Spleen (tissue), 7 donors: ENCODE data around the gene NR2C2AP.

Experiments
- POLR2AphosphoS5 ChIP-seq, 3 donors: sonication (generic); formaldehyde crosslinking; IDR thresholded peaks; one replicate each; pipeline ENCODE4 v1.5.1; 2017; ENCODE audit warnings: antibody characterized with exemption in 3 of 3
- TF ChIP-seq, protein P1 (sequence below), 11 experiments: fragments of 200-600 bp in 7 of 11; fragments of 450-650 bp in 4 of 11; sonication (generic) in 4 of 11; IDR thresholded peaks in 8 of 11; conservative IDR thresholded peaks in 3 of 11; 1 replicate in 7 of 11; 2 replicates in 4 of 11; pipeline versions ENCODE4 v1.4.0 to v1.8.0; 2016 to 2021; ENCODE audit warnings: antibody characterized with exemption in 11 of 11, inconsistent platforms in 4 of 11, mild to moderate bottlenecking in 1 of 11
- donor health status: DM: no; HTN: no; CAD: no; lungs with moderate emphysema.
- donor health status: DM: no; HTN: no; CAD: no.
- donor health status: DM: no; HTN: no; CAD: no.

- TF ChIP-seq, protein P1, sequence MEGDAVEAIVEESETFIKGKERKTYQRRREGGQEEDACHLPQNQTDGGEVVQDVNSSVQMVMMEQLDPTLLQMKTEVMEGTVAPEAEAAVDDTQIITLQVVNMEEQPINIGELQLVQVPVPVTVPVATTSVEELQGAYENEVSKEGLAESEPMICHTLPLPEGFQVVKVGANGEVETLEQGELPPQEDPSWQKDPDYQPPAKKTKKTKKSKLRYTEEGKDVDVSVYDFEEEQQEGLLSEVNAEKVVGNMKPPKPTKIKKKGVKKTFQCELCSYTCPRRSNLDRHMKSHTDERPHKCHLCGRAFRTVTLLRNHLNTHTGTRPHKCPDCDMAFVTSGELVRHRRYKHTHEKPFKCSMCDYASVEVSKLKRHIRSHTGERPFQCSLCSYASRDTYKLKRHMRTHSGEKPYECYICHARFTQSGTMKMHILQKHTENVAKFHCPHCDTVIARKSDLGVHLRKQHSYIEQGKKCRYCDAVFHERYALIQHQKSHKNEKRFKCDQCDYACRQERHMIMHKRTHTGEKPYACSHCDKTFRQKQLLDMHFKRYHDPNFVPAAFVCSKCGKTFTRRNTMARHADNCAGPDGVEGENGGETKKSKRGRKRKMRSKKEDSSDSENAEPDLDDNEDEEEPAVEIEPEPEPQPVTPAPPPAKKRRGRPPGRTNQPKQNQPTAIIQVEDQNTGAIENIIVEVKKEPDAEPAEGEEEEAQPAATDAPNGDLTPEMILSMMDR (IDR thresholded peaks at IDR 0.05 in 8 of 11, conservative IDR thresholded peaks at IDR 0.05 in 3 of 11), result no peak
- peak in 1 of 3 donors; percentile 63 for TF ChIP-seq POLR2AphosphoS5 (IDR thresholded peaks at IDR 0.05)
Measured at GRCh38 chr19:19171821-19172532, 31.2 kb downstream of the NR2C2AP start.
